GM11168 (cell line): Measurements from ENCODE around the gene HYCC2.
"Not testable (repeated sequence)": the region's sequence is repeated elsewhere in the genome, so short reads cannot be mapped to it uniquely, and the experiment has no call there.

Experiments used
- in situ Hi-C: fragments of 300-500 bp; cut with MboI; formaldehyde crosslinking; loops from one replicate; pipeline ENCODE4 v1.12.0; 2022; ENCODE audit warnings: low sequenced_read_pairs; ENCODE audit not compliant: unreplicated experiment

HYCC2 gene

GRCh38 chr2:201071479-201072200, at the start of gene HYCC2, which contains the start of gene NDUFB3:
Gene HYCC2 (minus strand): TSS chr2:201071671. CDS start chr2:201024009, 47,662 bp downstream.
Gene NDUFB3 (plus strand): TSS chr2:201072001. CDS start chr2:201078883, 6,882 bp downstream.
- in situ Hi-C loops, result no loop called here

GRCh38 chr2:201118961-201119854, 47.7 kb upstream of the HYCC2 start:
- in situ Hi-C loops, result no loop called here

- in situ Hi-C loops, result no loop called here
Measured at GRCh38 chr2:201118121-201118960, 46.9 kb upstream of the HYCC2 start.

- in situ Hi-C loops, result not testable (repeated sequence)
Measured at GRCh38 chr2:201117735-201118094, 46.2 kb upstream of the HYCC2 start.

- in situ Hi-C loops, result no loop called here
Measured at GRCh38 chr2:201116959-201117734, 45.7 kb upstream of the HYCC2 start.

- in situ Hi-C loops, result no loop called here
Measured at GRCh38 chr2:201116115-201116958, 44.9 kb upstream of the HYCC2 start, which contains the start of gene CFLAR. Gene CFLAR (plus strand): TSS chr2:201116164. CDS start chr2:201129866, 13,702 bp downstream.

GRCh38 chr2:201114846-201115245, 43.4 kb upstream of the HYCC2 start:
- in situ Hi-C loops, result no loop called here

GRCh38 chr2:201114350-201114749, 42.9 kb upstream of the HYCC2 start:
- in situ Hi-C loops, result no loop called here

- in situ Hi-C loops, result no loop called here
Measured at GRCh38 chr2:201111096-201111495, 39.6 kb upstream of the HYCC2 start.

GRCh38 chr2:201110615-201111014, 39.1 kb upstream of the HYCC2 start:
- in situ Hi-C loops, result no loop called here

GRCh38 chr2:201109186-201109585, 37.7 kb upstream of the HYCC2 start:
- in situ Hi-C loops, result no loop called here

GRCh38 chr2:201108341-201108740, 36.9 kb upstream of the HYCC2 start:
- in situ Hi-C loops, result no loop called here

GRCh38 chr2:201107624-201108023, 36.2 kb upstream of the HYCC2 start:
- in situ Hi-C loops, result no loop called here

GRCh38 chr2:201105759-201106158, 34.3 kb upstream of the HYCC2 start:
- in situ Hi-C loops, result no loop called here

- in situ Hi-C loops, result no loop called here
Measured at GRCh38 chr2:201100497-201100896, 29.0 kb upstream of the HYCC2 start.

- in situ Hi-C loops, result no loop called here
Measured at GRCh38 chr2:201093573-201093972, 22.1 kb upstream of the HYCC2 start.

- in situ Hi-C loops, result no loop called here
Measured at GRCh38 chr2:201090574-201090973, 19.1 kb upstream of the HYCC2 start.

GRCh38 chr2:201084863-201085262, 13.4 kb upstream of the HYCC2 start:
- in situ Hi-C loops, result no loop called here

GRCh38 chr2:201074996-201075395, 3.5 kb upstream of the HYCC2 start:
- in situ Hi-C loops, result no loop called here
